Ishikawa (cell line): Measurements from ENCODE around the gene CXXC4.

Experiments used
- CEBPB ChIP-seq: IDR thresholded peaks from 2 replicates; pipeline ENCODE4 v1.6.1; 2012
- CREB1 ChIP-seq: IDR thresholded peaks from 2 replicates; pipeline ENCODE4 v1.6.1; 2012; ENCODE audit warnings: low read depth
- EGR1 ChIP-seq: IDR thresholded peaks from 2 replicates; pipeline ENCODE4 v1.6.1; 2012
- EP300 ChIP-seq: IDR thresholded peaks from 2 replicates; pipeline ENCODE4 v1.6.1; 2012; ENCODE audit warnings: borderline replicate concordance
- FOXM1 ChIP-seq: IDR thresholded peaks from 2 replicates; pipeline ENCODE4 v1.6.1; 2012; ENCODE audit warnings: low read depth, borderline replicate concordance
- MAX ChIP-seq: IDR thresholded peaks from 2 replicates; pipeline ENCODE4 v1.6.1; 2012
- NFIC ChIP-seq: IDR thresholded peaks from 2 replicates; pipeline ENCODE4 v1.6.1; 2012
- RAD21 ChIP-seq: IDR thresholded peaks from 2 replicates; pipeline ENCODE4 v1.6.1; 2012; ENCODE audit warnings: low read depth
- REST ChIP-seq: IDR thresholded peaks from 2 replicates; pipeline ENCODE4 v1.6.1; 2012; ENCODE audit warnings: low read depth, mild to moderate bottlenecking
- TAF1 ChIP-seq: IDR thresholded peaks from 2 replicates; pipeline ENCODE4 v1.6.1; 2012; ENCODE audit warnings: low read depth, mild to moderate bottlenecking
- TCF12 ChIP-seq: IDR thresholded peaks from 2 replicates; pipeline ENCODE4 v1.6.1; 2012; ENCODE audit warnings: low read depth
- USF1 ChIP-seq: IDR thresholded peaks from 2 replicates; pipeline ENCODE4 v1.6.1; 2012
- YY1 ChIP-seq: IDR thresholded peaks from 2 replicates; pipeline ENCODE4 v1.6.1; 2012; ENCODE audit warnings: low read depth
- ZBTB7A ChIP-seq: IDR thresholded peaks from 2 replicates; pipeline ENCODE4 v1.6.1; 2012; ENCODE audit warnings: low read depth

- no peak for TF ChIP-seq REST
- no peak for TF ChIP-seq EP300
- no peak for TF ChIP-seq RAD21
- no peak for TF ChIP-seq FOXM1
- no peak for TF ChIP-seq MAX
- no peak for TF ChIP-seq YY1
- no peak for TF ChIP-seq TCF12
- no peak for TF ChIP-seq CEBPB
- no peak for TF ChIP-seq NFIC
- TF ChIP-seq CREB1: no peak
- TF ChIP-seq EGR1: no peak
- TF ChIP-seq USF1: no peak
- no peak for TF ChIP-seq TAF1
- no peak for TF ChIP-seq ZBTB7A
These were observed 29.9 kb upstream of the CXXC4 start for GRCh38 chr4:104524591-104524990.
